ENCODE measurements around the gene HOXB3.

HOXB3 gene

GRCh38 chr17:48634493-48635208 lies 44.6 kb upstream of the HOXB3 start:
- no peak for TF ChIP-seq CTCF (IDR thresholded peaks at IDR 0.05; ENCODE audit: poor library complexity, severe bottlenecking)
- ATAC-seq (ENCODE audit: low read depth) (no peak), DNase-seq (ENCODE audit: low spot score) (no peak)
- Histone ChIP-seq H3K9me3 (ENCODE audit: severe bottlenecking) (no peaks in the 10 kb centered on the region), H3K4me3 (ENCODE audit: severe bottlenecking) (no peak overlapping the region), H3K4me1 (ENCODE audit: insufficient read depth, poor library complexity, severe bottlenecking) (no peaks in the 10 kb centered on the region), H3K36me3 (ENCODE audit: low read depth) (no peaks in the 10 kb centered on the region), H3K27me3 (ENCODE audit: insufficient read depth, poor library complexity, severe bottlenecking) (peaks cover 19% of the 10 kb centered on the region), H3K27ac (ENCODE audit: poor library complexity, severe bottlenecking) (no peak overlapping the region)

DNA sequence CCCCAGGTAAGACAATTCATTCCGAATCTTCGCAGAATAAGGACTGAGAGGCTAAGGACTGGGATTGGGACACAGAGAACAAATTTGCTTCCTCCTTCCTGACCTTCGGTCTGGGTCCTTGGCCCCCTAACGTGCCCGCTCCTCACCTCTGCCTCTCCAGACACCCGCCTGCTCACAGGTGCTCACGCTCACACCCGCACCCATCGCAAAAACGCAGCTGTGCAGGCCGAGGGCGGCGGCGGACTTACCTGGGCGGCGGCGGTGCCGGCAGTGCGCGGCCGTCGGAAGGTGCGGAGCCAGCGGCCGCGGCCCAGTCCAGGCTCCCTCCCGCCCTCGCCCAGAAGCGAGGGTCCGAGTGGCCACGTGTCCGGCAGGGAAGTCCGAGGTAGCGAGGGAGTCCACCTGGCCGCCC lies 43.2 kb upstream of the HOXB3 start:
- Histone ChIP-seq H3K36me3 (ENCODE audit: low read depth) (no peaks in the 10 kb centered on the region), H3K4me3 (ENCODE audit: severe bottlenecking) (no peak overlapping the region), H3K4me1 (ENCODE audit: insufficient read depth, poor library complexity, severe bottlenecking) (no peaks in the 10 kb centered on the region), H3K9me3 (ENCODE audit: severe bottlenecking) (no peaks in the 10 kb centered on the region), H3K27ac (ENCODE audit: poor library complexity, severe bottlenecking) (no peak overlapping the region), H3K27me3 (ENCODE audit: insufficient read depth, poor library complexity, severe bottlenecking) (peaks cover 31% of the 10 kb centered on the region)
- ATAC-seq (ENCODE audit: low read depth) (no peak), DNase-seq (ENCODE audit: low spot score) (no peak)
- no peak for TF ChIP-seq CTCF (IDR thresholded peaks at IDR 0.05; ENCODE audit: poor library complexity, severe bottlenecking)

DNA sequence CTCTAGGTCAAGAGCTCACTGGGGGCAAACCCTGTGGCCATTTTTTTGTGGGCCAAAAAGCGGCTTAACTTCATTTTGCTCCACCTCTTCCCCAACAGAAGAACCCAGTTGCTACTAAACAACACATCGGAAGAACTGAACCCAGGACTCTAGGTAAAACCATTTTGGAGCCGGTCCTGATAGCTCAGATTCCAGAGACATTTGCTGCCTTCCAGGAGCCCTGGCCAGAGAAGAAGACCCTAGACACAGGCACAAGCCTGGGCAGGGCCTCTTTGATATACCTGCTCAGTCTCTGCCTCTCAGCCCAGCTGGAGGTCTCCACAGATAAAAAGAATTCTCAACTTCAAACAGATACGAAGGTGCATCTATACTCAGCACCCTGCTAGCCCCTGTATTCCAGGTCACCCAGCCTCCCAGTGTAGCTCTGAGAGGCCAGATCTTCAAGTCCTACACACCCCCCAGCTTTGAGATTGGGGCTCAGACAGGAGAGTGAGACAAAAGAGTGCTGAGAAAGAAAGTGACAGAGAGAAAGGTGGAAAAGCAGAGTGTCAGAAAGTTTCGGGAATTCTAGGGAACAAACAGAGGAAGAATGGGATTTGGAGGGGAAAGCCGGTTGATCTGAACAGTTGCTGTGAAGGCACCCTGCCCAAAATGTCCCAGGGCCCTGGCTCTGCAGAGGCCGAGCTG lies 42.7 kb upstream of the HOXB3 start:
- TF ChIP-seq CTCF (IDR thresholded peaks at IDR 0.05; ENCODE audit: poor library complexity, severe bottlenecking) = no peak
- no peak for DNase-seq (ENCODE audit: low spot score)

DNA sequence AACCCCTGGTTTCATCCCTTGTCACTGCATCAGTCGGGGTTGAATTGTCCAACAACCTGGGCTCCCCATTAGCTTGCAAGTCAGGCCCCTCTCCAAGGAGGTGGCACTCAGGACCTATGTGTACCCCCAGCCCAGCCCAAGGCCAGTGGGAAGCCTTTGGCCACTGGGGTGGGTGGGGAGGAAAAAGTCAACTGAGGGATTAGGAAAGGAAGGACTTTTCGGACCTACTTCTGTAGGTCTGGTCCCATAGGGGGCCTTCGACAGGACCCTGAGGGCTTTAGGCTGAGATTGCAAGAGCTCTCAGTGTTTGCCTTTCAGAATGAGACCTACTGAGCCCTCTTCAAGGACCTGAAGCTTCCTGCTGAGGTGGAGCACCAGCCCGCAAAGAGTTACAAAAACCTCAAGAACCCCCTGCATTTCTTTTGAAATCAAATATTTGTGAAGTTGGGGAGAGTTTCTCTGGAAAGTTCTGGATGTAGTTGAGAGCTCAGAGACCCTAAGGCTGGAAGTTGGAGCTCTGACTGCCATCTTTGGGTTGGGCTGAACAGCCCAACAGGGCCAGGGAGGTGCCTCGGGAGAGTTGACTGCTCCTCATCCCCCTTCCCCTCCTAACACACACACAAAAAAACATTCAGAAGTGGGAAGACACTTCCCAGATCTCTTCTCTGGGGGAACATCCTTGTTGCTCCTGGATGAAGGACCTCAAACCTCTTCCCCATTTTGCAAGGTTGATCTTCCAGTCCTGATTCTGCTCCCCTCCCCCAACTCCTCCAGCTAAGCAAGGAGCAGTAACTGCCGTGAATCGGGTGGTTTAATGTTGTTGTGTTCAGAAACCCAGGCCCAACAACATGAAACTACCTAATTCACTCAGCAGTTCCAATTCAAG lies 41.9 kb upstream of the HOXB3 start:
- H3K9me3 ChIP-seq (ENCODE audit: severe bottlenecking) = no peaks in the 10 kb centered on the region
- TF ChIP-seq CTCF (IDR thresholded peaks at IDR 0.05; ENCODE audit: poor library complexity, severe bottlenecking) = no peak
- no peaks in the 10 kb centered on the region for H3K36me3 ChIP-seq (ENCODE audit: low read depth)
- ATAC-seq (ENCODE audit: low read depth) (no peak), DNase-seq (ENCODE audit: low spot score) (no peak)
- H3K27me3 ChIP-seq (ENCODE audit: insufficient read depth, poor library complexity, severe bottlenecking) = peaks cover 44% of the 10 kb centered on the region
- H3K4me3 ChIP-seq (ENCODE audit: severe bottlenecking) = no peak overlapping the region
- H3K4me1 ChIP-seq (ENCODE audit: insufficient read depth, poor library complexity, severe bottlenecking) = no peaks in the 10 kb centered on the region
- no peak overlapping the region for H3K27ac ChIP-seq (ENCODE audit: poor library complexity, severe bottlenecking)

More for the DNA sequence above, 42.7 kb upstream of the HOXB3 start:
- no peaks in the 10 kb centered on the region for H3K9me3 ChIP-seq (ENCODE audit: severe bottlenecking)
- H3K27me3 ChIP-seq (ENCODE audit: insufficient read depth, poor library complexity, severe bottlenecking) = peaks cover 36% of the 10 kb centered on the region
- H3K4me3 ChIP-seq (ENCODE audit: severe bottlenecking) = no peak overlapping the region
- no peaks in the 10 kb centered on the region for H3K4me1 ChIP-seq (ENCODE audit: insufficient read depth, poor library complexity, severe bottlenecking)
- H3K36me3 ChIP-seq (ENCODE audit: low read depth) = no peaks in the 10 kb centered on the region
- ATAC-seq (ENCODE audit: low read depth) = no peak
- no peak overlapping the region for H3K27ac ChIP-seq (ENCODE audit: poor library complexity, severe bottlenecking)
